HepG2 (cell line): ENCODE results near the gene CRAT. TPM values are rescaled to one million over a fixed set of nuclear protein-coding genes. Genes with fewer than 3 reads are reported as not detected.

Source experiments
- EP300 ChIP-seq, 3 experiments: sonication (generic) in 1 of 3; formaldehyde crosslinking in 1 of 3; IDR thresholded peaks; 2 replicates each; pipeline versions ENCODE4 v1.5.1 to v1.6.1; 2011 to 2020; ENCODE audit warnings: low read depth in 2 of 3, low read length in 2 of 3, borderline replicate concordance in 1 of 3, improper control_type of control experiment in 1 of 3, mild to moderate bottlenecking in 1 of 3, missing genetic modification reagents in 1 of 3, moderate library complexity in 1 of 3
- FOXA1 ChIP-seq, 2 experiments: fragments of 450-650 bp in 1 of 2; sonication (generic) in 1 of 2; formaldehyde crosslinking in 1 of 2; IDR thresholded peaks; 2 replicates each; pipeline versions ENCODE4 v1.4.0 to v1.6.1; 2016 to 2020; ENCODE audit warnings: missing genetic modification reagents in 1 of 2
- GABPB1 ChIP-seq: IDR thresholded peaks from 2 replicates; pipeline ENCODE4 v1.6.1; 2016; ENCODE audit warnings: mild to moderate bottlenecking, missing genetic modification reagents, moderate library complexity, missing compliant biosample characterization
- GPBP1L1 ChIP-seq: sonication (generic); formaldehyde crosslinking; IDR thresholded peaks from 2 replicates; pipeline ENCODE4 v1.5.0; 2020; ENCODE audit warnings: mild to moderate bottlenecking, missing genetic modification reagents
- KAT2B ChIP-seq: fragments of 150-350 bp; IDR thresholded peaks from 2 replicates; pipeline ENCODE4 v1.6.1; 2014; ENCODE audit warnings: low read depth, low read length, borderline replicate concordance
- MTA1 ChIP-seq: sonication (generic); formaldehyde crosslinking; IDR thresholded peaks from 2 replicates; pipeline ENCODE4 v1.4.0; 2020; ENCODE audit warnings: missing genetic modification reagents, mild to moderate bottlenecking, borderline replicate concordance
- PHF8 ChIP-seq: sonication (generic); formaldehyde crosslinking; IDR thresholded peaks from 2 replicates; pipeline ENCODE4 v1.5.0; 2020; ENCODE audit warnings: missing genetic modification reagents
- RNF2 ChIP-seq: fragments of 450-650 bp; conservative IDR thresholded peaks from 2 replicates; pipeline ENCODE4 v1.6.1; 2016; ENCODE audit warnings: low read depth
- SNAPC4 ChIP-seq: sonication (generic); formaldehyde crosslinking; IDR thresholded peaks from 2 replicates; pipeline ENCODE4 v1.4.0; 2020; ENCODE audit warnings: mild to moderate bottlenecking, missing genetic modification reagents
- SRY ChIP-seq: sonication (generic); formaldehyde crosslinking; IDR thresholded peaks from 2 replicates; pipeline ENCODE4 v1.8.0; 2022; ENCODE audit warnings: mild to moderate bottlenecking, missing genetic modification reagents
- SSRP1 ChIP-seq: IDR thresholded peaks from 2 replicates; pipeline ENCODE4 v1.6.1; 2016; ENCODE audit warnings: control low read depth
- TEF ChIP-seq: sonication (generic); formaldehyde crosslinking; IDR thresholded peaks from 2 replicates; pipeline ENCODE4 v1.5.0; 2020; ENCODE audit warnings: missing genetic modification reagents
- ZNF142 ChIP-seq: sonication (generic); formaldehyde crosslinking; IDR thresholded peaks from 2 replicates; pipeline ENCODE4 v1.4.0; 2020; ENCODE audit warnings: missing genetic modification reagents
- ZNF703 ChIP-seq: sonication (generic); formaldehyde crosslinking; IDR thresholded peaks from 2 replicates; pipeline ENCODE4 v1.5.1; 2020; ENCODE audit warnings: missing genetic modification reagents, mild to moderate bottlenecking, moderate library complexity, borderline replicate concordance
- polyA plus RNA-seq, 8 experiments: library from polyadenylated mRNA; depleted of rRNA in 3 of 8; stranded (reverse) in 7 of 8; unstranded in 1 of 8; fragments of >200 nt; fragmentation: Illumina TruSeq in 4 of 8; extraction: Trizol in 4 of 8; gene quantifications; 2 replicates each; pipeline versions ENCODE4 v1.2.1 to v1.2.3, GENCODE V29; 2011 to 2016; ENCODE audit warnings: low read depth in 4 of 8, missing spikeins in 1 of 8, mixed read lengths in 1 of 8; ENCODE audit not compliant: insufficient read depth in 1 of 8
- total RNA-seq, 5 experiments: library from RNA; depleted of rRNA; stranded (reverse); fragments of >200 nt; fragmentation: Illumina TruSeq; extraction: Trizol; gene quantifications; 2 replicates each; pipeline ENCODE4 v1.2.3, GENCODE V29; 2016; ENCODE audit warnings: low read depth in 1 of 5

The CRAT gene
- total and polyA plus RNA-seq, 2 of the 13 experiments (the other 11 are each of a cell fraction or from before 2014, with no cell fraction given), result 26.1 to 26.6 TPM

DNA sequence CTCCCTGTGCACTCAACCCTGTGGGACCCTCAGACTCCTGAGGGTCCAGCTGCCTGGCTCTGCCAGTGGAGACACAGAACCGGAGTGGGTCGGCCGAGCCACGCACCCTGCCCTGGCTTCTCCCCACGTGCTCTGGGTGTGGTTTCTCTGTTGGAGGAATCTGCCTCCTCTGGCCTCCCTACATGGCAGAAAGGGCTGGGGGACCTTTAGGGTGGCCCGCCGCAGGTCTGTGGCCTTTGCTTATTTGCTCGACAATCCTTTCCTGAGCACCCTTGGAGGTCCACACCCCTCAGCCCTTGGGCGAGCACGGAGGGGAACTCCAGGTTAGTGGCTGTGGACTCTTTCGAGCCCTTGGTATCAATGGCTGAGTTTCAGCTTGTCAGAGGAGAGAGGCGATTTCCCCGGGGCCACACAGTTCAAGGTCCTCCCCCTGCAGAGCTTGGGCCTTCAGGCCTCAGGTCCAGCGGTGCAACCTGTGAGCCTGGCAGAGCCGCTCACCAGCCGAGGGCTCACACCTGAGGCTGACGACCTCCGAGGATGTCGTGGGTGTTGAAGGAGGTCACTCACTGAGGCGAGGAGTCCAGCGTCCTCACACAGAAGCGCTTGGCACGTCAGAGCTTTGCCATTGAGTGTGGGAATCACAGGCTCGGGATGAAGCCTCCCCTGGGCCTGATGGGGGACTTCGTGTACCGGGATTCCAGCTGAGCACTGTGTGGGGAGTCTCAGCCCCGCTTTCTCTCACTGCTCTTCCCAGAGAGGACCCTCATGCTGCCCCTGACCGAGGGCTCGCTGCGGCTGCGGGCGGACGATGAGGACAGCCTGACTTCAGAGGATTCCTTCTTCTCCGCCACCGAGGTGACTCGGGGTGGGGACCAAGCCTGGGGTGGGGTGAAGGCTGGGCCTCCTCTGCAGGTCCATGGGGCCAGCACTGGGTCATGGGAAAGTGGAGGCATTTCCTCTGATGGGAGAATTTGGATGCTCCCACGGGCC, 50.5 kb downstream of the CRAT start (continued):
- TF ChIP-seq GPBP1L1 (no peak), SRY (CRISPR knock-in tag) (no peak), FOXA1 (IDR thresholded peaks at IDR 0.05) (no peak), FOXA1 (CRISPR knock-in tag; IDR thresholded peaks at IDR 0.05) (no peak), ZNF703 (CRISPR knock-in tag) (no peak), TEF (CRISPR knock-in tag) (no peak), KAT2B (no peak), SSRP1 (CRISPR knock-in tag) (no peak), SNAPC4 (CRISPR knock-in tag) (no peak), EP300 (IDR thresholded peaks at IDR 0.05; ENCODE audit: low read depth in 2 of 2, low read length in 2 of 2) (no peak), EP300 (CRISPR knock-in tag; IDR thresholded peaks at IDR 0.05; ENCODE audit: borderline replicate concordance) (no peak), RNF2 (no peak), GABPB1 (CRISPR knock-in tag) (no peak; the same call in 1 of the 2 replicates), ZNF142 (CRISPR knock-in tag) (no peak), PHF8 (CRISPR knock-in tag) (no peak), MTA1 (CRISPR knock-in tag) (0 out of 2 replicates have a peak, but pooled peaks have one; percentile 32)
